ENCODE measurements around the gene LDLRAP1.
"Not testable (repeated sequence)": the region's sequence is repeated elsewhere in the genome, so short reads cannot be mapped to it uniquely, and the experiment has no call there.

Gene LDLRAP1

GRCh38 chr1:25583519-25584370, 40.3 kb downstream of the LDLRAP1 start:
- TF ChIP-seq CTCF (IDR thresholded peaks at IDR 0.05; ENCODE audit: control insufficient read depth, insufficient read depth, low read depth, low read length, missing control alignments): no peak
- DNase-seq (ENCODE audit: low read depth): no peak
- no peak overlapping the region for H3K4me3 ChIP-seq (ENCODE audit: control insufficient read depth, low read depth, low read length)

- no peak for TF ChIP-seq CTCF (IDR thresholded peaks at IDR 0.05; ENCODE audit: control insufficient read depth, insufficient read depth, low read depth, low read length, missing control alignments)
- H3K4me3 ChIP-seq (ENCODE audit: control insufficient read depth, low read depth, low read length): no peak overlapping the region
- DNase-seq (ENCODE audit: low read depth): no peak
Measured at GRCh38 chr1:25586181-25586588, 42.8 kb downstream of the LDLRAP1 start.

- no peak for TF ChIP-seq CTCF (IDR thresholded peaks at IDR 0.05; ENCODE audit: control insufficient read depth, insufficient read depth, low read depth, low read length, missing control alignments)
Measured at GRCh38 chr1:25587290-25587689, 43.9 kb downstream of the LDLRAP1 start.

GRCh38 chr1:25588224-25588623, 44.8 kb downstream of the LDLRAP1 start:
- not testable (repeated sequence) for H3K4me3 ChIP-seq (ENCODE audit: control insufficient read depth, low read depth, low read length); DNase-seq (ENCODE audit: low read depth)

More at GRCh38 chr1:25587290-25587689, 43.9 kb downstream of the LDLRAP1 start:
- no peak for DNase-seq (ENCODE audit: low read depth)
- no peak overlapping the region for H3K4me3 ChIP-seq (ENCODE audit: control insufficient read depth, low read depth, low read length)

GRCh38 chr1:25588786-25589185, 45.4 kb downstream of the LDLRAP1 start:
- not testable (repeated sequence) for DNase-seq (ENCODE audit: low read depth); H3K4me3 ChIP-seq (ENCODE audit: control insufficient read depth, low read depth, low read length)

GRCh38 chr1:25590096-25590824, 46.9 kb downstream of the LDLRAP1 start:
- no peak for TF ChIP-seq CTCF (IDR thresholded peaks at IDR 0.05; ENCODE audit: control insufficient read depth, insufficient read depth, low read depth, low read length, missing control alignments)
- H3K4me3 ChIP-seq (ENCODE audit: control insufficient read depth, low read depth, low read length): no peak overlapping the region
- no peak for DNase-seq (ENCODE audit: low read depth)

- H3K4me3 ChIP-seq (ENCODE audit: control insufficient read depth, low read depth, low read length): no peak overlapping the region
- DNase-seq (ENCODE audit: low read depth): no peak
- TF ChIP-seq CTCF (IDR thresholded peaks at IDR 0.05; ENCODE audit: control insufficient read depth, insufficient read depth, low read depth, low read length, missing control alignments): no peak
Measured at GRCh38 chr1:25593861-25594260, 50.5 kb downstream of the LDLRAP1 start.

Measured in AG09309 (cell line).